SK-N-SH (cell line): ENCODE results near the gene COL8A1. TPM values are rescaled to one million over a fixed set of nuclear protein-coding genes. Genes with fewer than 3 reads are reported as not detected.

Experiments
- CTCF ChIA-PET: fragments of 300-600, 350-600 bp; formaldehyde crosslinking; extraction: SDS; loops from one replicate; lab custom pipeline; 2021; lab: Yijun Ruan, JAX
- POLR2A ChIA-PET: fragments of 350-600 bp; sonication (Branson Sonifier 250); formaldehyde crosslinking; extraction: SDS; loops from one replicate; lab custom pipeline; 2020; ENCODE audit warnings: antibody characterized with exemption, inconsistent platforms; lab: Yijun Ruan, JAX
- DNase-seq: peaks from one replicate; pipeline ENCODE4 v3.0.0; 2012
- H2AFZ ChIP-seq: fragments of 200-600 bp; sonication (generic); 2 replicates; pipeline ENCODE4 v1.8.1; 2016; ENCODE audit warnings: antibody characterized with exemption, mild to moderate bottlenecking, low read depth
- H3F3A ChIP-seq: fragments of 200-600 bp; sonication (generic); replicated peaks from 2 replicates; pipeline ENCODE3; 2016; ENCODE audit warnings: antibody characterized with exemption, mild to moderate bottlenecking; ENCODE audit not compliant: insufficient read depth
- H3K27ac ChIP-seq, 2 experiments: fragments of 200-500 bp in 1 of 2; fragments of 200-600 bp in 1 of 2; sonication (Bioruptor generic) in 1 of 2; sonication (generic), shearing (Covaris generic) in 1 of 2; 2 replicates each; pipeline versions ENCODE4 v1.5.1 to v1.6.1; 2014 to 2016; ENCODE audit warnings: low read depth in 2 of 2, inconsistent platforms in 1 of 2, low read length in 1 of 2, mild to moderate bottlenecking in 1 of 2, mixed read lengths in 1 of 2
- H3K27me3 ChIP-seq: fragments of 200-600 bp; sonication (generic), shearing (Covaris generic); 2 replicates; pipeline ENCODE4 v1.6.1; 2016; ENCODE audit warnings: mixed run types; ENCODE audit not compliant: insufficient read depth
- H3K36me3 ChIP-seq, 2 experiments: fragments of 200-500 bp in 1 of 2; fragments of 200-600 bp in 1 of 2; sonication (Bioruptor generic) in 1 of 2; sonication (generic) in 1 of 2; replicated peaks in 1 of 2; 2 replicates each; pipeline versions ENCODE3 to v1.5.1; 2014 to 2016; ENCODE audit warnings: low read length in 1 of 2, mild to moderate bottlenecking in 1 of 2; ENCODE audit not compliant: insufficient read depth in 2 of 2, control insufficient read depth in 1 of 2
- H3K4me1 ChIP-seq, 2 experiments: fragments of 200-500 bp in 1 of 2; fragments of 200-600 bp in 1 of 2; sonication (Bioruptor generic) in 1 of 2; sonication (generic), shearing (Covaris generic) in 1 of 2; 2 replicates each; pipeline versions ENCODE4 v1.5.1 to v1.6.1; 2014 to 2016; ENCODE audit warnings: low read depth in 1 of 2, low read length in 1 of 2, mixed run types in 1 of 2; ENCODE audit not compliant: insufficient read depth in 2 of 2, control insufficient read depth in 1 of 2
- H3K4me2 ChIP-seq: fragments of 200-600 bp; sonication (generic), shearing (Covaris generic); 2 replicates; pipeline ENCODE4 v1.6.1; 2017; ENCODE audit warnings: mixed run types
- H3K4me3 ChIP-seq, 2 experiments: fragments of 200-500 bp in 1 of 2; fragments of 200-600 bp in 1 of 2; sonication (Bioruptor generic) in 1 of 2; sonication (generic), shearing (Covaris generic) in 1 of 2; 2 replicates each; pipeline versions ENCODE4 v1.5.1 to v1.8.1; 2014 to 2016; ENCODE audit warnings: low read depth in 2 of 2, inconsistent platforms in 1 of 2, low read length in 1 of 2, mild to moderate bottlenecking in 1 of 2, mixed read lengths in 1 of 2, moderate library complexity in 1 of 2
- H3K79me2 ChIP-seq: fragments of 200-600 bp; sonication (generic); 2 replicates; pipeline ENCODE4 v1.8.1; 2017; ENCODE audit warnings: mild to moderate bottlenecking; ENCODE audit not compliant: insufficient read depth
- H3K9ac ChIP-seq: fragments of 200-600 bp; sonication (generic); 2 replicates; pipeline ENCODE4 v1.6.1; 2017; ENCODE audit warnings: mixed run types
- H3K9me2 ChIP-seq: fragments of 200-600 bp; sonication (generic); 2 replicates; pipeline ENCODE4 v1.6.1; 2017; ENCODE audit warnings: mixed run types
- H3K9me3 ChIP-seq: fragments of 200-600 bp; sonication (generic); 2 replicates; pipeline ENCODE4 v1.6.1; 2017; ENCODE audit warnings: mixed run types, mild to moderate bottlenecking, moderate library complexity
- H4K20me1 ChIP-seq: fragments of 200-600 bp; sonication (generic); 2 replicates; pipeline ENCODE4 v1.6.1; 2017; ENCODE audit warnings: mild to moderate bottlenecking, mixed run types; ENCODE audit not compliant: insufficient read depth
- ELF1 ChIP-seq: IDR thresholded peaks from 2 replicates; pipeline ENCODE4 v1.4.0; 2012
- EP300 ChIP-seq, 2 experiments: IDR thresholded peaks; 2 replicates each; pipeline versions ENCODE4 v1.4.0 to v1.6.1; 2012; ENCODE audit warnings: borderline replicate concordance in 1 of 2, low read depth in 1 of 2, low read length in 1 of 2
- FOXM1 ChIP-seq: IDR thresholded peaks from 2 replicates; pipeline ENCODE4 v1.4.0; 2012; ENCODE audit warnings: low read depth, mild to moderate bottlenecking
- GABPA ChIP-seq: IDR thresholded peaks from 2 replicates; pipeline ENCODE4 v1.4.0; 2012; ENCODE audit warnings: low read depth, mild to moderate bottlenecking
- JUND ChIP-seq: IDR thresholded peaks from 2 replicates; pipeline ENCODE4 v1.4.0; 2012
- MAX ChIP-seq: IDR thresholded peaks from 2 replicates; pipeline ENCODE4 v1.4.0; 2012; ENCODE audit warnings: low read depth
- MEF2A ChIP-seq: IDR thresholded peaks from 2 replicates; pipeline ENCODE4 v1.4.0; 2012; ENCODE audit warnings: low read depth, borderline replicate concordance
- POLR2AphosphoS5 ChIP-seq: IDR thresholded peaks from 2 replicates; pipeline ENCODE4 v1.6.1; 2012; ENCODE audit warnings: low read depth, low read length
- RAD21 ChIP-seq: IDR thresholded peaks from 2 replicates; pipeline ENCODE4 v1.6.1; 2012; ENCODE audit warnings: mild to moderate bottlenecking, low read length
- RFX5 ChIP-seq: IDR thresholded peaks from 2 replicates; pipeline ENCODE4 v1.6.1; 2012; ENCODE audit warnings: mild to moderate bottlenecking, improper control_type of control experiment, low read length
- SIN3A ChIP-seq: IDR thresholded peaks from 2 replicates; pipeline ENCODE4 v1.6.1; 2012; ENCODE audit warnings: low read depth, mild to moderate bottlenecking, low read length, moderate library complexity, borderline replicate concordance
- SMC3 ChIP-seq: IDR thresholded peaks from 2 replicates; pipeline ENCODE4 v1.6.1; 2012; ENCODE audit warnings: low read depth, low read length, improper control_type of control experiment
- TAF1 ChIP-seq: IDR thresholded peaks from 2 replicates; pipeline ENCODE4 v1.6.1; 2012; ENCODE audit warnings: low read depth, mild to moderate bottlenecking, low read length, moderate library complexity, borderline replicate concordance
- TCF12 ChIP-seq: IDR thresholded peaks from 2 replicates; pipeline ENCODE4 v1.4.0; 2012
- WGBS: methylation state at CpG from one replicate; pipeline ENCODE4 v1.1.6; 2017; ENCODE audit warnings: low lambda C conversion rate; 5-methylcytosine and 5-hydroxymethylcytosine counted together
- polyA plus RNA-seq, 3 experiments: library from polyadenylated mRNA; depleted of rRNA; stranded (reverse); fragments of >200 nt; gene quantifications; 2 replicates each; pipeline ENCODE4 v1.2.3, GENCODE V29; 2012
- TF ChIP-seq, protein P1 (sequence below): IDR thresholded peaks from 2 replicates; pipeline ENCODE4; 2012
- TF ChIP-seq, protein P2 (sequence below): IDR thresholded peaks from 2 replicates; pipeline ENCODE4 v1.4.0; 2012; ENCODE audit warnings: low read depth, borderline replicate concordance
- TF ChIP-seq, protein P3 (sequence below): IDR thresholded peaks from 2 replicates; pipeline ENCODE4 v1.4.0; 2012; ENCODE audit warnings: low read depth, borderline replicate concordance

The COL8A1 gene
- polyA plus RNA-seq, 1 of the 3 experiments (the other 2 are of a cell fraction) = 4.0 TPM

GRCh38 chr3:99665017-99665416, 26.6 kb downstream of the COL8A1 start:
- CTCF ChIA-PET = no interaction called here
- H3K27me3 ChIP-seq = peaks cover 23% of the 10 kb centered on the region; the same call in 1 of the 2 replicates
- POLR2A ChIA-PET = no interaction called here
- DNase-seq = no peak
- no peak overlapping the region for H3K4me2 ChIP-seq
- H3K9ac ChIP-seq = no peak overlapping the region
- no peak overlapping the region for H3K27ac ChIP-seq
- H3K9me2 ChIP-seq = no peaks in the 10 kb centered on the region
- WGBS = 89% methylated on average over 1 of the region's 1 CpG
- TF ChIP-seq SMC3 (no peak), TCF12 (no peak), FOXM1 (no peak), MEF2A (no peak), MAX (no peak), JUND (no peak), POLR2AphosphoS5 (no peak), ELF1 (no peak), RAD21 (no peak), SIN3A (no peak), GABPA (no peak)
- TF ChIP-seq, protein P1, sequence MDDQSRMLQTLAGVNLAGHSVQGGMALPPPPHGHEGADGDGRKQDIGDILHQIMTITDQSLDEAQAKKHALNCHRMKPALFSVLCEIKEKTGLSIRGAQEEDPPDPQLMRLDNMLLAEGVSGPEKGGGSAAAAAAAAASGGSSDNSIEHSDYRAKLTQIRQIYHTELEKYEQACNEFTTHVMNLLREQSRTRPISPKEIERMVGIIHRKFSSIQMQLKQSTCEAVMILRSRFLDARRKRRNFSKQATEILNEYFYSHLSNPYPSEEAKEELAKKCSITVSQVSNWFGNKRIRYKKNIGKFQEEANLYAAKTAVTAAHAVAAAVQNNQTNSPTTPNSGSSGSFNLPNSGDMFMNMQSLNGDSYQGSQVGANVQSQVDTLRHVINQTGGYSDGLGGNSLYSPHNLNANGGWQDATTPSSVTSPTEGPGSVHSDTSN = no peak
- TF ChIP-seq, protein P2, sequence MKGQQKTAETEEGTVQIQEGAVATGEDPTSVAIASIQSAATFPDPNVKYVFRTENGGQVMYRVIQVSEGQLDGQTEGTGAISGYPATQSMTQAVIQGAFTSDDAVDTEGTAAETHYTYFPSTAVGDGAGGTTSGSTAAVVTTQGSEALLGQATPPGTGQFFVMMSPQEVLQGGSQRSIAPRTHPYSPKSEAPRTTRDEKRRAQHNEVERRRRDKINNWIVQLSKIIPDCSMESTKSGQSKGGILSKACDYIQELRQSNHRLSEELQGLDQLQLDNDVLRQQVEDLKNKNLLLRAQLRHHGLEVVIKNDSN = no peak
- no peak overlapping the region for H2AFZ ChIP-seq
- H3K36me3 ChIP-seq = no peaks in the 10 kb centered on the region
- no peaks in the 10 kb centered on the region for H3K9me3 ChIP-seq
- no peaks in the 10 kb centered on the region for H3K79me2 ChIP-seq
- no peak overlapping the region for H3K4me3 ChIP-seq
- H4K20me1 ChIP-seq = no peaks in the 10 kb centered on the region
- H3F3A ChIP-seq = no peaks in the 10 kb centered on the region
- H3K4me1 ChIP-seq = peaks cover 0 to 2% of the 10 kb centered on the region in 2 experiments; a peak in 1 of 4 replicates

DNA sequence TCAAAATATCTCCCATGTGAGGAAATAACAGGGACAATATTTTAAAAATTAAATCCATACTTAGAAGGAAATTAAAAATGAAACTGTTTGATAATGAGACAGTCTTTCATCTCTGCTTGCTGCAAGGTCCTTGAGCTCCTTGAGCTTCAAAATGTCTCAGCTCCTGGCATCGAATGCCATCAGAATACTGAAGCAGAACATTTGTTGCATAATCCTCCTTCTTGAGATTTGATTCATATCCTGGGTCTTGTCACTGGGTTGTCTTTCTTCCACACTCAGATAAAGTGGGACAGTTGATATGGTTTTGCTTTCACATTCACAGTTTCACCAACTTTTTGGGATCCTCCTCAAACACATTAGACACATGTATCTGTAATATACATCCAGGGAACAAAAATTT, 27.8 kb downstream of the COL8A1 start:
- Histone ChIP-seq H3K9me3 (no peaks in the 10 kb centered on the region), H3K9me2 (no peaks in the 10 kb centered on the region), H3K4me1 (peaks cover 0 to 2% of the 10 kb centered on the region in 2 experiments; a peak in 1 of 4 replicates), H3K36me3 (no peaks in the 10 kb centered on the region), H3K9ac (no peak overlapping the region), H2AFZ (no peak overlapping the region), H3K79me2 (no peaks in the 10 kb centered on the region), H3K27me3 (peaks cover 23% of the 10 kb centered on the region; the same call in 1 of the 2 replicates), H3F3A (no peaks in the 10 kb centered on the region), H3K4me3 (no peak overlapping the region), H3K27ac (no peak overlapping the region), H4K20me1 (no peaks in the 10 kb centered on the region), H3K4me2 (no peak overlapping the region)
- ChIA-PET POLR2A (no interaction called here), CTCF (no interaction called here)
- WGBS = 5% methylated on average over 1 of the region's 1 CpG
- TF ChIP-seq, protein P3, sequence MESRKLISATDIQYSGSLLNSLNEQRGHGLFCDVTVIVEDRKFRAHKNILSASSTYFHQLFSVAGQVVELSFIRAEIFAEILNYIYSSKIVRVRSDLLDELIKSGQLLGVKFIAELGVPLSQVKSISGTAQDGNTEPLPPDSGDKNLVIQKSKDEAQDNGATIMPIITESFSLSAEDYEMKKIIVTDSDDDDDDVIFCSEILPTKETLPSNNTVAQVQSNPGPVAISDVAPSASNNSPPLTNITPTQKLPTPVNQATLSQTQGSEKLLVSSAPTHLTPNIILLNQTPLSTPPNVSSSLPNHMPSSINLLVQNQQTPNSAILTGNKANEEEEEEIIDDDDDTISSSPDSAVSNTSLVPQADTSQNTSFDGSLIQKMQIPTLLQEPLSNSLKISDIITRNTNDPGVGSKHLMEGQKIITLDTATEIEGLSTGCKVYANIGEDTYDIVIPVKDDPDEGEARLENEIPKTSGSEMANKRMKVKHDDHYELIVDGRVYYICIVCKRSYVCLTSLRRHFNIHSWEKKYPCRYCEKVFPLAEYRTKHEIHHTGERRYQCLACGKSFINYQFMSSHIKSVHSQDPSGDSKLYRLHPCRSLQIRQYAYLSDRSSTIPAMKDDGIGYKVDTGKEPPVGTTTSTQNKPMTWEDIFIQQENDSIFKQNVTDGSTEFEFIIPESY = no peak
- TF ChIP-seq SMC3 (no peak), RAD21 (no peak), TCF12 (no peak), RFX5 (no peak), POLR2AphosphoS5 (no peak), MAX (no peak), EP300 (IDR thresholded peaks at IDR 0.05; ENCODE audit: borderline replicate concordance in 1 of 2, low read depth in 1 of 2, low read length in 1 of 2) (no peak), SIN3A (no peak), TAF1 (no peak)
- DNase-seq = no peak
